Lung (tissue), 12 donors: ENCODE data around the gene PEX11B. TPM values are rescaled to one million over a fixed set of nuclear protein-coding genes. Genes with fewer than 3 reads are reported as not detected.
"Not testable (repeated sequence)": the region's sequence is repeated elsewhere in the genome, so short reads cannot be mapped to it uniquely, and the experiment has no call there.

ENCODE experiments used
- ATAC-seq: fragments of 200-7000 bp; cut with Tn5 transposase; one replicate; pipeline ENCODE4 v1.9.1; 2020; ENCODE audit warnings: moderate number of reproducible peaks; ENCODE audit not compliant: insufficient read depth, low FRiP score
- DNase-seq, 3 donors: peaks; one replicate each; pipeline ENCODE4 v3.0.0-alpha.2; 2013 to 2017
- H3K27ac ChIP-seq, 2 donors: one replicate each; pipeline ENCODE4 v1.5.1; 2013; ENCODE audit warnings: mild to moderate bottlenecking in 2 of 2, moderate library complexity in 2 of 2, control low read depth in 1 of 2, inconsistent platforms in 1 of 2, low read depth in 1 of 2, low read length in 1 of 2
- H3K27me3 ChIP-seq, 3 donors: one replicate each; pipeline ENCODE4 v1.5.1; 2013; ENCODE audit warnings: low read length in 2 of 3; ENCODE audit not compliant: control insufficient read depth in 3 of 3, insufficient read depth in 3 of 3
- H3K36me3 ChIP-seq, 4 donors: one replicate each; pipeline ENCODE4 v1.5.1; 2013; ENCODE audit warnings: low read length in 4 of 4, mild to moderate bottlenecking in 1 of 4, moderate library complexity in 1 of 4; ENCODE audit not compliant: control insufficient read depth in 4 of 4, insufficient read depth in 4 of 4
- H3K4me1 ChIP-seq, 5 donors: one replicate each; pipeline ENCODE4 v1.5.1; 2013; ENCODE audit warnings: low read length in 5 of 5, mild to moderate bottlenecking in 2 of 5, moderate library complexity in 1 of 5; ENCODE audit not compliant: control insufficient read depth in 5 of 5, insufficient read depth in 5 of 5
- H3K4me3 ChIP-seq: one replicate; pipeline ENCODE4 v1.5.1; 2013; ENCODE audit warnings: mild to moderate bottlenecking, control low read depth, moderate library complexity
- H3K9ac ChIP-seq, 2 donors: one replicate each; pipeline ENCODE4 v1.5.1; 2013; ENCODE audit warnings: low read length in 2 of 2, control low read depth in 1 of 2; ENCODE audit not compliant: insufficient read depth in 1 of 2
- H3K9me3 ChIP-seq, 4 donors: one replicate each; pipeline ENCODE4 v1.5.1; 2013; ENCODE audit warnings: low read length in 3 of 4, mild to moderate bottlenecking in 1 of 4, moderate library complexity in 1 of 4; ENCODE audit not compliant: control insufficient read depth in 4 of 4, insufficient read depth in 3 of 4
- CTCF ChIP-seq: IDR thresholded peaks from 2 replicates; pipeline ENCODE4 v1.5.1; 2012; ENCODE audit warnings: mild to moderate bottlenecking; ENCODE audit errors: control extremely low read depth, extremely low read depth
- WGBS, 2 donors: extraction: QIAGEN DNeasy Blood & Tissue Kit; methylation state at CpG; one replicate each; pipeline ENCODE4 v1.1.7; 2013; 5-methylcytosine and 5-hydroxymethylcytosine counted together
- polyA plus RNA-seq, 2 donors: library from polyadenylated mRNA; stranded (reverse); fragments of 200-250 nt; gene quantifications; one replicate each; pipeline ENCODE4 v1.2.1, GENCODE V29; 2013
- total RNA-seq, 2 donors: library from RNA; depleted of rRNA in 1 of 2; stranded (reverse); fragments of >200 nt in 1 of 2; gene quantifications; one replicate each; pipeline ENCODE4 v1.2.1, GENCODE V29; 2014 to 2021
- donor health status: control.
- donor health status: control.
- donor health status: Bipolar disorder and iron deficiency.
- donor health status: healthy.
- donor health status: DM: yes; HTN: yes; CAD: no.

The PEX11B gene
- total and polyA plus RNA-seq, 4 donors = 24.6 to 29.6 (median 26.8) TPM

- DNase-seq = no peak
- 93 to 100% methylated on average over 1 of the region's 1 CpG for WGBS, 2 donors
- no peak for ATAC-seq
- no peak for TF ChIP-seq CTCF
- Histone ChIP-seq H3K4me1 (no peaks in the 10 kb centered on the region), H3K9ac (no peak overlapping the region), H3K4me3 (no peak overlapping the region), H3K36me3 (peaks cover 8 to 20% (median 10%) of the 10 kb centered on the region in 4 donors), H3K27me3 (no peaks in the 10 kb centered on the region), H3K9me3 (no peaks in the 10 kb centered on the region), H3K27ac (no peak overlapping the region)
Measured at GRCh38 chr1:145937436-145937835, 18.9 kb upstream of the PEX11B start.

DNA sequence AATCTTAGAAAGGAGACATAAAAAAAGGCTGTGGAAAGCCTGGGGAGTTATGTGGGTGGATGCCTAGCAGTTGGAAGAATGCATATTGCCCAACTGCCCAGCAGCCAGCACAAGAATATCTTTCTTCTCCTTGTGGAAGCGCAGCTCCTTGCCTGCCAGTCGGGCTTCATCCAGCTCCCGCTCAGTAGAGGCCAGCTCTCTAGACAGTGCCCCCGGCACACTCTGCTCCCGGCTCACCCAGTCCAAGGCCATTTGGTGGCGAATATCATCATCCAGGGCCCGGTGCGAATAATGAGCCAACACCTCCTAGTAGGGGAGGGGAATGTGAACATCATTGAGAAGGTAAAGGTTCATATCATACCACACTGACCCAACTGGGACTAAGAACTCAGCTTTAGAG lies 17.7 kb upstream of the PEX11B start:
- H3K36me3 ChIP-seq = peaks cover 8 to 17% (median 10%) of the 10 kb centered on the region in 4 donors
- H3K9me3 ChIP-seq = no peaks in the 10 kb centered on the region
- no peaks in the 10 kb centered on the region for H3K4me1 ChIP-seq
- H3K27ac ChIP-seq = no peak overlapping the region
- no peaks in the 10 kb centered on the region for H3K27me3 ChIP-seq
- no peak overlapping the region for H3K9ac ChIP-seq
- ATAC-seq (no peak), DNase-seq (peak in 1 of 3 donors; percentile 26)
- no peak overlapping the region for H3K4me3 ChIP-seq
- 73 to 88% methylated on average over 8 of the region's 8 CpGs for WGBS, 2 donors
- TF ChIP-seq CTCF = no peak

- Histone ChIP-seq H3K36me3 (peaks cover 9 to 20% (median 10%) of the 10 kb centered on the region in 4 donors), H3K4me3 (no peak overlapping the region), H3K9me3 (no peaks in the 10 kb centered on the region), H3K27ac (no peak overlapping the region), H3K4me1 (no peaks in the 10 kb centered on the region), H3K9ac (no peak overlapping the region), H3K27me3 (no peaks in the 10 kb centered on the region)
- no peak for ATAC-seq
- no peak for DNase-seq
- TF ChIP-seq CTCF = no peak
Measured at GRCh38 chr1:145935708-145936107, 17.2 kb upstream of the PEX11B start.

GRCh38 chr1:145932522-145933009 lies 14.0 kb upstream of the PEX11B start:
- 15 to 28% methylated on average over 9 of the region's 9 CpGs for whole genome bisulfite sequencing, 2 donors
- not testable (repeated sequence) for DNase-seq, ATAC-seq, H3K9ac ChIP-seq, H3K9me3 ChIP-seq, H3K4me1 ChIP-seq, H3K27me3 ChIP-seq, H3K4me3 ChIP-seq
- peak overlapping the region in 1 of 2 donors; percentile 40 for H3K27ac ChIP-seq
- peaks cover 9 to 20% (median 10%) of the 10 kb centered on the region in 4 donors for H3K36me3 ChIP-seq
